HG02970 (cell line): ENCODE measurements around the gene ADSL.

Source experiments
- ATAC-seq: cut with Tn5 transposase; IDR thresholded peaks from one replicate; pipeline ENCODE4 v1.9.1; 2021; ENCODE audit warnings: mild to moderate bottlenecking, moderate library complexity, moderate number of reproducible peaks; ENCODE audit not compliant: unreplicated experiment, low FRiP score

Gene ADSL

GRCh38 chr22:40326905-40327735 lies 19.2 kb upstream of the ADSL start:
- no peak for ATAC-seq

DNA sequence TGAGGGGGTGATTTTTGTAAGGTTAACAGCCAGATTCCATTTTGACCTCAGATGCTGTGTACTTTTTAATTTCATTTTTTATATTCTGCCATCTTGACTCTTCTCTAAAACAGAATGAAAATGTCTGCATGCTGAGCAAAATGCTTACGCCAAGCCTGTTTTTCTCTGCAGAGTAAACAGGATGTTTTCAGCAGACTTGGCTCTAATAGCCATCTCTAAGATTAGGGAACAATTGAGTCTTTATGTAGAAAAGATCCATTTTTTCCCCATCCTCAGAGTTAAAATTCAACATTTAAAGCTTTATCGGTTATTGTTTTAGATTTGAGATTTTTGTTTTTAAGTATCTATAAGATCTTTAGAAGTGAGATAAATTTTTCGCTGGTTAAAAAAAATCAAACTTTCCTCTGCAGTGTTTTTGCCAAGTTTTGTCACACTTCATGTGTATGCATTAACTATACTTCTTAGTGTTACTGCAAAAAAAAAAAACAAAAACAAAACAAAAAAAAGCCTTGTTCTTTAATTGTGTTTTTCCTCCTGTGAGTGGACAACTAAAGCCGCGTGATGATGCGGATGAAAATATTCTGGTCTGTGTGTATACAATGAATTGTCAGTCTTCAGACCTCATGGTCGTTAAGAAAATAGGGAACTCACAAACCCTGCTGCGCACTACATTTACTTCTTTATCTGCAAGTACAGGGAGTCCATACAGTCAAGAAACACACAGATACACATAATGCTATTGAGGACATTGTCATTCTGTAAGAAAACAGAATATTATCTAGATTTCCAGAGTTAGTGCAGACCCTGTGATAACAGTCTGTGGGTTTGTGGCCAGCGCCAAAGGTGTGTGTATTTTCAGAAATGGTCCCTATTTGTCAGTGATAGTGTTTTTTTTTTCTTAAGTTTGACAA lies 17.5 kb upstream of the ADSL start:
- ATAC-seq: no peak

- no peak for ATAC-seq
Observed at GRCh38 chr22:40329466-40329865, 16.8 kb upstream of the ADSL start.

DNA sequence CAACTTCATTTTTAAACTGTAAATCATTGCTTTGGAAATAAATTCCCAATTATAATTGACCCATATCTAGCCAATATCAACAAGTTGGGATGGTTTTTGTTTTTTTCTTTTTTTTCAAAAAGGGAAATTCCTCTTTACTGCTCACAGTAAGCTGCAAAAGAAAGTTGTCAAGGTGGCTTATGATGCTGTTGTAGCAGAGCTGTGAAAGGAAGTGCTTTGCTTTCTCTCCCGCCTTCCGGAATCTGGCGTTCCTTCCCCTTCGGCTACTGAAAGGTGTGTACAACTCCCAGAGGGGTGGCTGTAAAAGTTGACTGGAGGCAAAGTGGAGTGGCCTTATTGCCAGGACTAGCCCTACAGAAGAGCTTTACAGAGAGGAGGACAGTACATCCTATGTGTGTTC lies 16.2 kb upstream of the ADSL start:
- no peak for ATAC-seq

DNA sequence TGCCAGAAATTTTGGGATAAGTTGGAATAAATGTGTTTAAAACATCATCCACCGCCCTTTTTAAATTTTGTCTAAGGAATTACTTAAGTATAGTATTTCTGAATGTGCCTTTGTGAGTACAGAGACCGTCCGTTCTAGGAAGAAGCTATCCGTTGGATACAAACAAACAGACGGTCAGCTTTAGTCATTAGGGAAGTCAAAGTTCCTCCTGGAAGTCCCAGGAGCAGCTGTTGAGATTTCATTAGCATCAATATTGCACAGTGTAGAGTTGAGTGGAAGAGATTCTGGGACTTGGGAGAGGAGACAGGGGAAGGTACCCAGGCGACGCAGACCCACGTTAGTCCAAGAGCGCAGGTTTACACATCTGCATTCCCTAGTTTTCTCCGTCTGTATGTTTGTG lies 15.7 kb upstream of the ADSL start:
- no peak for ATAC-seq

DNA sequence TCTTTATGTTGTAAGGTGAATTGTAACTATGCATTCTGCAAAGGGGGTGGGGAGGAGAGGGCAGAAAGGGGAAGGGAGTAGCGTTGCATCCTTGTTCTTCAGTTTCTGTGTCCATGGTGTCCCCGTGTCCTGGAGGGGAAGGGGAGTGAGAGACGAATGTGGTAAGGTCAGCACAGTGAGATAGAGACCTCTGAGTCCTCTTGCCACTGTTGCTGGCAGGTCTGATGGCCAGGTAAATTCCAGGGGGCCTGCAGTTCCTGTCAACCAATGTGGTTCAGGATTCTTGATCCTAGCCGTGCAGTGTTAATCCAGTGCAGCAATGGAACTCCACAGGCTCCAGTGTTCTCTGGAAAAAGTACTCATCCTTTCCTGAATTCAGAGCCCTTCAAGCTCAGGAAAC lies 14.6 kb upstream of the ADSL start:
- no peak for ATAC-seq

- ATAC-seq: no peak
Observed at GRCh38 chr22:40332319-40332781, 13.9 kb upstream of the ADSL start.

DNA sequence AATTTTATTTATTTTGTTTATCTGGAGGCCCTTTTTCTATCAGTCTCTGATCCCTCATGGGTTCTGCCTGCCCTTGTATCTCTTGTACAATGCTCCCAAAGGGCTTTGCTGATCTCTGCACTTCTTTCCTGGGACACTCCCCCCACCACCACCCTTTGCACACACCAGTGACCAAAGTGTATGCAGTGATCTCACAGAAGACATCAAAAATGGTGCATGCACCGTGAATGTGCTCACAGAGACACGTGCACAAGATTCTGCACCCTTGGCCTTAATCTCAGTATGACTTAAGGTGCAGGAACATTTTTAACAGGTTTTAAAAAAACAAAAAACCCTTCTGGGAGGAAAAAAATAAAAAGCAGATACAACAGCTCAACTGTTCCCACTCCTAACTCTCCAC lies 12.2 kb upstream of the ADSL start:
- no peak for ATAC-seq

DNA sequence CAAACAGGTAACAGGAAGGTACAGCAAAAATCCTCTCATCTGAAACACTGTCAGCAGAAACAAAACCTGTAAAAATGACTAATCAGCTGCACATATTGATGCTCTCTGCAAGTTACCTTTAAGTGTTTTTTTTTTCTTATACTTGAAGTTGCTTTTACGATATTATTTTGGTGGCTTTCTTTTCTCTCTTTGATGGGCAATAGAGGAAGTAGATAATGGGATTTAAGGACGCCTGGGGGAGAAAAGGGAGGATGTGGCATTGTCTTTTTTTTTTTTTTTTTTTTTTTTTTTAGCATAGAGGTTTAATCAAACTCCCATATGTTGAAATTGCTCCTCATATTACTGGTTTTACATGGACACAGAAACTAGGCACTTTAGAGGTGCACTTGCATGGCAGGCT lies 11.4 kb upstream of the ADSL start:
- no peak for ATAC-seq

GRCh38 chr22:40335358-40335757 lies 10.9 kb upstream of the ADSL start:
- no peak for ATAC-seq

DNA sequence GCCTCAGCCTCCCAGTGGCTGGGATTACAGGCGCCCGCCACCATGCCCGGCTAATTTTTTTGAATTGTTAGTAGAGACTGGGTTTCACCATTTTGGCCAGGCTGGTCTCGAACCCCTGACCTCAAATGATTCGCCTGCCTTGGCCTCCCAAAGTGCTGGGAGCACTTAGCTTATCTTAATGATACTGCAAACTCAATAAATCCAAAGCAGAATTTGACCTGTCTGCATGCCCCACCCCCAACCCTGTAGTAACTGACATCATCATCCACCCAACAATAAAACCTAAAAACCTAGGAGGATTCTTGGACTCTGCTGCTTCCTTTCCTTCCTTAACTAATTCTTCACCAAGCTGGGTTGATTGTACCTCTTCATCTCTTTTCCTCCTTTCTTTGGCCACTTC lies 6.3 kb upstream of the ADSL start:
- ATAC-seq: no peak

DNA sequence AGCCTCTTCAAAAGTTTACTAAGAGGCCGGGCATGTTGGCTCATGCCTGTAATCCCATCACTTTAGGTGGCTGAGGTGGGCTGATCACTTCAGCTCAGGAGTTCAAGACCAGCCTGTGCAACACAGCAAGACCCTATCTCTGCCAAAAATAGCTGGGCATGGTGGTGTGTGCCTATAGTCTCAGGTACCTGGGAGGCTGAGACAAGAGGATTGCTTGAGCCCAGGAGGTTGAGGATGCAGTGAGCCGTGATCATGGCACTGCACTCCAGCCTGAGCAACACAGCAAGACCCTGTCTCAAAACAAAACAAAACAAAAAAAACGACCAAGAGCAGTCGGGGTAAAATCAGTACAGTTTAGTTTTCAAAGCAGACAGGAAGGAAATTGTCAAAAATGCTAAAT lies 4.7 kb upstream of the ADSL start:
- ATAC-seq: no peak

DNA sequence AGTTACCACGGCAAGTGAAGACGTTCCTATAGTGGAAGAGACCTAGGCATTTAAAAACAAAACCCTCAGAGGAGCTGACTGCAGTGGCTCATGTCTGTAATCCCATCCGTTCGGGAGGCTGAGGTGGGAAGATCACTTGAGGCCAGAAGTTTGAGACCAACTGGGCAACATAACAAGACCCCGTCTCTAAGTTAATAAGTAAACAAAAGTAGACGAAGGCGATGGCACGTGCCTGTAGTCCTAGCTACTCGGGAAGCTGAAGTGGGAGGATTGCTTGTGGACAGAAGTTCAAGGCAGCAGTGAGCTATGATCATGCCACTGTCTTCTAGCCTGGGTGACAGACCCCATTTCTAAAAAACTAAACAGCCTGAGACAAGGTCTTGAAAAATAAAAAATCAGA lies 3.8 kb upstream of the ADSL start:
- no peak for ATAC-seq

DNA sequence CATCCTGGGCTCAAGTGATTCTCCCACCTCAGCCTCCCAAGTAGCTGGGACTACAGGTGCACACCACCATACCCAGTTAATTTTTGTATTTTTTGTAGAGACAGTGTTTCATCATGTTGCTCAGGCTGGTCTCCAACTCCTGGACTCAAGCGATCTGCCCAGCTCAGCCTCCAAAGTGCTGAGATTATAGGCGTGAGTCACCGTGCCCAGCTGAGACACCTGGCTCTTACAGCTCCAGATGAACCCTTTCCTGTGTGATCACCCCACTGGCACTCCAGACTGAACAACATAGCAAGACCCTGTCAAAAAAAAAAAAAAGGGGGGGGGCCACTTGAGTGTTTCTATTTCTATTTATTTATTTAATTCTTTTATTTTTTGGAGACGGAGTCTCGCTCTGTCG lies 1.0 kb upstream of the ADSL start:
- no peak for ATAC-seq

DNA sequence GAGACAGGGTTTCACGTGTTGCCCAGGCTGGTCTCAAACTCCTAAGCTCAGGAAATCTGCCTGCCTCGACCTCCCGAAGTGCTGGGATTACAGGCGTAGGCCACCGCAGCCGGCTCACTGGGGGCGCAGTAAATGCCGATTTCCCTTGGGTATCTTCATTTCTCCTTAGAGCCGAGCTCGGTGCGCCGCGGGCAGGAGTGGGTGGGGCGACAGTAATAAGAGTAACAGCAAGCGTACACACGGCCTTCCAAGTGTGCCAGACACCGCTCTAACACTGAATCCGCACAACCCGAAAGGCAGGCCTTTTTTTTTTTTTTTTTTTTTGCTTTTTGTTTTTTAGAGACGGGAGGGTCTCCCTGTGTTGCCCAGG lies 500 bp upstream of the ADSL start:
- ATAC-seq: no peak

GRCh38 chr22:40347300-40347699 lies 1.0 kb downstream of the ADSL start:
- ATAC-seq: no peak

GRCh38 chr22:40348025-40348658 lies 1.8 kb downstream of the ADSL start:
- no peak for ATAC-seq

GRCh38 chr22:40352763-40353162 lies 6.5 kb downstream of the ADSL start:
- ATAC-seq: no peak

DNA sequence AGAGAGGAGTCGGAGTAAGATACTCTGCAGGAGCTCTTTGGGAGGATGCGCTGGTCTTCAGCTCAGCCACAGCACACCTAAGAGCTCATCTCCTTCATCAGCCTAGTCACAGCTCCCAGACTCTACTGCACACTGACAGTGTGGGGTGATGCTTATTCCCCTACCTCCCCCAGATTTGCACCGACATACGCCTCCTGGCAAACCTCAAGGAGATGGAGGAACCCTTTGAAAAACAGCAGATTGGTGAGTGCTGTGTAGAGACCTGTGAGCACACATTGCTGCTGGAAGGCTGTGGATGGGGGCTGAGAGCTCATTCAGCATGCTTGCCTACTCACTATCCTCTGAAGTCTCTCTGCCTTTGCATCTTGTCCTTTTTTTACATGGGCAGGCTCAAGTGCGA lies 14.8 kb downstream of the ADSL start:
- no peak for ATAC-seq

DNA sequence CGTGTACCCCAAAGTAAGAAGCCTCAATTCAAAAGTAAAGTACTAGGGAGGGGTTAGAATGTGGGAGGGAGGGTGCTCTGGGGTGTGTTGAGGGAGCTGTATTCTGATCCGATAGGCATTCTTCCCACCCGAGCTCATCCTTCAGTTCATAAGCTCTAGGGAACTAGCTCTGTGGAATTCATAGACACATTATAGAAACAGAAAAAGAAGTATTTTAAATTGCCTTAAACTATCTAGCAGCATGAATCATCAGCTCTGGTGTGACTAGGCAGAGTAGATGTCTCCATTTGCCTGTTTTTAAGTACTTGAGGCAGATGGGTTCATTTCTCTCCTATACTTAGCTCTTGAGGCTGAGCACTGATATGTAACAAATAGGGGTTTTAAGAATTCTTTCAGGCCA lies 16.8 kb downstream of the ADSL start:
- no peak for ATAC-seq

- ATAC-seq: no peak
Observed at GRCh38 chr22:40364431-40364830, 18.1 kb downstream of the ADSL start.
